PC-3 (cell line): ENCODE data around the gene ROGDI.

Source experiments
- CTCF ChIP-seq: fragments of 300-600 bp; sonication (generic); conservative IDR thresholded peaks from 2 replicates; pipeline ENCODE4 v1.5.1; 2017; ENCODE audit warnings: antibody characterized with exemption, low read depth, mild to moderate bottlenecking, low read length
- EZH2 ChIP-seq: fragments of 300-600 bp; sonication (generic); IDR thresholded peaks from one replicate; pipeline ENCODE4 v1.6.1; 2017; ENCODE audit warnings: antibody characterized with exemption, mild to moderate bottlenecking, low read length; ENCODE audit not compliant: unreplicated experiment
- EZH2phosphoT487 ChIP-seq: fragments of 300-600 bp; sonication (generic); IDR thresholded peaks from 2 replicates; pipeline ENCODE4 v1.6.1; 2018; ENCODE audit warnings: mild to moderate bottlenecking, antibody characterized with exemption, low read length, borderline replicate concordance

DNA sequence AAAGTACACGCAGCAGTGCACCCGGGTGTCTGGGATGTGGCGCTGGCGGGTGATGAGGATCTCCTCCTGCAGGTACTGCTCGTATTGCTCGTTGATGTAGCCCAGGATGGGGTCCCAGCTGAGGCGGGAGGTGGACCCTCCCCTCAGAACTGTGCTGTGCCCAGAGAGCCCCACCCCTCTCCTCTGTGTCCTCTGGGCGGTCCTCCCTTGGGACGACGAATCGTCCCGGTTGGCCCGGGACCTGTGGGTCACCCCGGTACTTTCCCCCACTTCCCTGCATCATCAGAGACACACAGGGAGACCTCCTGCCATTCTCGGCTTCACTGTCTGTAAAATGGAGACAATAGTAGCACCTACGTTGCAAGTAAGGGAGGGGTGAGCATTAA, 18.5 kb downstream of the ROGDI start:
- no peak for TF ChIP-seq CTCF
- no peak for TF ChIP-seq EZH2
- TF ChIP-seq EZH2phosphoT487, result no peak
